Fibroblast of skin of right biceps (primary cell): ENCODE measurements around the gene ERC2.

ENCODE experiments used
- DNase-seq: peaks from one replicate; pipeline ENCODE4 v3.0.0-alpha.2; 2013

The ERC2 gene

DNA sequence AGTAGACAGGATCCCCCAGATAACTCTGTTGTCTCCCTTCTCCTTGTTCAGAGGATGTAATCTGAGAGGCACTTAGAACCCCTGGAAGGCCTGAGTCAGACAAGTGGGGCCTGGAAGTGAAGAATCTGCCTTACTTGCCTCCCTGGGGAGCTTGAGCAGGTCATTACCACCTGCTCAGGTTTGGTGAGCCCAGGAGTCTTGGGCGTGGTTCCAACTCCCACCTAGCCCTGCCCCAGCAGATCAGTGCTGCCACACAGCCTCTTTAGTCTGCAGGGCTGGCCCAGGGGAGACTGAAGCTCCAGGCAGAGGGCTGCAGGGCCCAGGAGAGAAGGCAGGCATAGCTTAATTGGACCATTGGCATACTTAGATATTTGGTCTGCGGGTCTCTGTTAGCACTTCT lies 230.0 kb downstream of the ERC2 start:
- DNase-seq: no peak

DNA sequence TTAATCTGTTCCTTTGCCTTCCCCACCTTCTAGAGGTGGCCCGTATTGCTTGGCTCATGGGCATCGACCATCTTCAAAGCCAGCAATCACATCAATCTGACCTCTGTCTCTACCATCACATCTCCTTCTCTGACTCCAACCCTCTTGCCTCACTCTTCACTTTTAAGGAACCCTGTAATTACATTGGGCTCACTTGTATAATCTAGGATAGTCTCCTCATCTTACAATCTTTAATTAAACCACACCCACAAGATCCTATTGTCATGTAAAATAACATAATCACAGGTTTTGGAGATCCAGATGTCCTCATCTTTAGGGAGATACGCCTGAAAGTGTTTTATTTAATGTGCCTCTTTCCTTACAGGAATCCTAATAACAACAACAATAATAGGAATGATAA lies 234.5 kb downstream of the ERC2 start:
- DNase-seq: no peak

- DNase-seq: no peak
These were observed 239.0 kb downstream of the ERC2 start for GRCh38 chr3:56229311-56229710.

DNA sequence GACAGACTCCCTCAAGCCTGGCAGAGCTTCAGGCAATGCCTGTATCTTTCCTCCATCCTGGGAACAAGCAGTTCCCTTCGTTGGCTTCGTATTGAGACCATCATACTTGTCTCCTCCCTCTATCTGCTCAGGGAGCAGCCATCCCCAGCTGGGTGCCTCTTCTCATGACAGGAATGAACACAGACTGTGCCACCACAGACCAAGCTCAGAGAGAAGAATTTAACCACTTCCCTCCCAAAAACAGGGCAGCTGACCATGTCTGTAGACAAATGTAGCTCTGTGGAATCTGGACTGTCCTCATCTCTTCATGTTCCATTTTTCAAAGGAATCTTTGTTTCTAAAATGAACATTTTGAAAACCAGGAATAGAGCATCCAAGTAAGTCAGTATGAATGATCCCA lies 245.4 kb downstream of the ERC2 start:
- no peak for DNase-seq

- DNase-seq: peak; percentile 50
These were observed 248.1 kb downstream of the ERC2 start for GRCh38 chr3:56219894-56220805.

DNA sequence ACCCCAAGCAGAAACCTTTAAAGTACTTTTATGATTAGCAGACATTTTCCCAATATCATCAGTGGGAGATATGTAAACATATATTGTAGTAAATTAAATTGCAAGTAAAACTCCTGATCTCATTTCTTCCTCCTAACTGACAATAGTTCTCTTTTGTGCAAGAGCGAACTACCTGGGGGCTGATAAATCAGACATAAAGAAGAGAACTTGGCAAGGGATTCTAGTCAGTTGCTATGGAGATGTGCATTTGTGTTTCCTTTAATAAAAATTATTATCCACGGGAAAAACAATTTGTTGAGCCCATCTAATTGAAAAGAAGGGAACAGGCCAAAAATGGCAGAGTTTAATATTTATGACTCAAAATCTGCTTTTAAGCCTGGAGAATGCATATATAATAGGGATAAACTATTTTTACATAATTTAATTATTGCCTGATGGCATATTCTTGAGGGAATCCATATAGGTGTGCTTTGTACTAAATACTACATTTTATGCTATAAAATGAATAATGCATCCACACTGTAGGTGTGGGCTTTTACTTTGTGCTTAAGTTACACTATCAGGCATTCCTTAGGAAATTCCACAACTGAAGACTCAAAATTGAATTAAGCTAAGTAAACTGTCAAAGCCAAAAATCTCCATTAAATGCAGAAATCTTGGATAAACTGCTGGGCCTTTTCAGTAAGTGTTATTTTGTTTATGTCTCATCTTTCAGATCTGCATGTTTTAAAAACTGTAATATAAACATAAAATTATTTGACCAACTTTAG lies 258.1 kb downstream of the ERC2 start:
- DNase-seq: no peak

DNA sequence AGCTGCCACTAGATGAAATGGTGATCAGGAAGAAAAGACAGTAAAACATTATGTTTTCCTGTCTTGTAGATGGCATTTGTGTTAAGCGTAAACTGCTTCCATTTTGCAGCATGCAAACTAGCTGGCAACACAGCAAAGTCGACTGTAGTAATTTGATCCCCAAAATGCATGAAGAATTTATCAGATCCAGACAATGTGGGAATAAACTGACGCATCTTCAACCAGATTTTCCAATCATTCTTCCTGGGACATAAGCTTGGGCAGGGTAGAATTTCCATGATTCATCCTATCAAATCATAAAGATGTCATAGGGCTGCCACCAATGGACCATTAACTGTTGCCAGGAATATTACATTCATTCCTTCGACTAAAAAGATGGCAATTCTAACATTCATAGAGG lies 260.3 kb downstream of the ERC2 start:
- DNase-seq: peak; percentile 76

DNA sequence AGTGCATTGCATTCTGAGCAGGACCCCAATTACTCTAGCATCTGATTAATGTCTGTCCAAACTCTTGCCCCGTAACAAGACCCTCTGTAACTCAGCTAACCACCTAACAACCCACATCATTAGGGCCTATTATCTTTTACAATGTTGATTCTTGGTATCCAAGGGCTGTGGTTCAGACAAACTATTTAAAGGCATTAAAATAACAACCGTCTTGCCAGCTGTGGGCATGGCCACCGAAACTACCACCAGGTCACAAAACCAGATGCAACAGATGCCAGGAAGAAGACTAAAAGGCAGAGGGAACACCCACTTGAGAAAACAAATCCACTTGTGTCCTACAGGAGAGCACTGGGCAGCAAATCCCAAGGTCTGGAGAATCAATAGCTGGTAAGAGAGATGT lies 262.9 kb downstream of the ERC2 start:
- DNase-seq: no peak

DNA sequence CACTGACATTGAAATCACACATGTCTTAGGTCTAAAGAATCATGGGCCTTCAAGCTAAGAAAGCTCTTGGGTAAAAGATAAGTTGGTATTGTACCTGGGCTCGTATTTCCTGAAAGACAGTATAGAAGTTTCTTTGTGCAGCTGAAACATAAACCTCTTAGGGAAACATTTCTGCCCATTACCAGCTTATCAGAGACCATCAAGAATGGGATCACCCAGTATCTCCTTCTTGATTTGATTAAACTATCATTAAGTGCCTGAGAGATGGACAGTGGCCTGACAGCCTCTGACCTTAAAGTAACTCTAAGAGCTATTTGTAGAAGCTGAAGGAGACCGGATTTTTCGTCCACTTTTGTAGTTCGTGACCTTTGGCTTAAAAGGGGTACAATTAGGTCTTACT lies 265.3 kb downstream of the ERC2 start:
- no peak for DNase-seq

DNA sequence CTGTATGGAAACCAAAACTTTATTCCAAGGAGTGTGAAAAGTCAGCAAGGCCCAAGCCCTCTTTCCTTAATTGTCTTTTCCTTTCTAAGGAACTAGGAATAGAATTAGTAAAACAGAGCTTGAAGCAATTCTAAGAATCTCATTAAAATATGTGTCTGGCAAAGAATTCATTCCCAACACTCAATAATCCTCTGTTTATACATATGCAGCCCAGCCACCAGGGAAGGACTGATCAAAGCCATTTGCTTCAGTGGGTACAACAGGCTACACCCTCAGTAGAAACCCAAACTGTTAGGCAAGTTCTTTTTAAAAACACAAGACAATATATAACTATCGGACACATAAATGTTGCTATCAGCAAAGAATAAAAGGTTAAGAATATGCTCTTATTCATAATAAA lies 266.9 kb downstream of the ERC2 start:
- DNase-seq: no peak

DNA sequence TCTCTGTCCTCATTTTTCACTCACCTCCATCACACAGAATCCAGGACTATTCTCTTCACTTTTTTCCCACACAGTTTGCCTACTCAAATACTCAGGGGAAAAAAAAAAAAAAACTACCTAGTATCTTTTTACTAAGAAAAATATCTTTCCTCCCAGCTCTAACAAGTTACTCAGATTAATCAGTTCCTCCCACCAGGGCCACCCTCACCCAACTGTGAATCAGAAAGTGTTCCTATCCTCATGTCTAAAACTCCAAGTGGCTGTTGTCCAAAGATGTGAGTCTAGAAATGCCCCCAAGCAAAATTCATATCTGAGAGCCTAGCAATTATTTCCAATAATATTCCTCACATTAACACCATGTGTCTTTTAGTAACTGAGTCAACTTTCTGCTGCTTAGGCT lies 268.0 kb downstream of the ERC2 start:
- no peak for DNase-seq

DNA sequence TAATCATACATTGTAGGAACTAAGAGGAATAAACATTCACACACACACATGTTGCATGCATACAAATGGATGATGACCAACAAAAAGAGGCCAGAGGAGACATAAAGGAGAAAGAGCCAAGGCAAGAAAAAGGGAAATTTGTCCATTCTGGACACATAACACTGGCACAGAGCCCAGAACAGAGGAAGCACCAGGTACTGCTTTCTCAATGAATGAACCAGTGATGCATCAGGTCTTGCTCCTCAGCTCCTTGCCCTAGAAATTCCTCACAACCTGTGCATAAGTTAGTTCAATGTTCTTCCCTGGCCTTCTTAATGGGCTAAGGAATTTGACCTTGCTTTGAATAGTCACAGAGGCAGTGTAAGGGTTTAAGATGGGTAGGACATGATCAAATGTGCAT lies 270.3 kb downstream of the ERC2 start:
- DNase-seq: no peak

GRCh38 chr3:56197259-56197965 lies 270.9 kb downstream of the ERC2 start:
- DNase-seq: no peak

DNA sequence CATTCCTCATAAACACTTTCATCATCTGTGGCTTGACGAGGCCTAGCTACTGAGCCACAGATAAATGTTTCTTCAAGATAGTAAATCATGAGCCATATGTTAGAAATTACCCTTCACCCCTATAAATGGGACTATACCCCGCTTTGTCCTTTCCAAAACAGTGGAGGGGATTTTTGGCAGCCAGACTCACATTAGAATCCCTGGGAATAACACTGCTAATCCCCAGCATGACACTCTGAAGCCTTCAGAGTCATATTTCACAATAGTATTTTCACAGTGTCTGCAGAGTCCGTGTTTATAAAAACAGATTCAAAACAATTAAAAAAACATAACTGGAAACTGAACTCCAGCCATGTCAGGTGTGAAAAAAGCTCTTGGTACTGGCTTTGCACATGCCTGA lies 271.6 kb downstream of the ERC2 start:
- no peak for DNase-seq

GRCh38 chr3:56193519-56193918 lies 274.7 kb downstream of the ERC2 start:
- DNase-seq: no peak

DNA sequence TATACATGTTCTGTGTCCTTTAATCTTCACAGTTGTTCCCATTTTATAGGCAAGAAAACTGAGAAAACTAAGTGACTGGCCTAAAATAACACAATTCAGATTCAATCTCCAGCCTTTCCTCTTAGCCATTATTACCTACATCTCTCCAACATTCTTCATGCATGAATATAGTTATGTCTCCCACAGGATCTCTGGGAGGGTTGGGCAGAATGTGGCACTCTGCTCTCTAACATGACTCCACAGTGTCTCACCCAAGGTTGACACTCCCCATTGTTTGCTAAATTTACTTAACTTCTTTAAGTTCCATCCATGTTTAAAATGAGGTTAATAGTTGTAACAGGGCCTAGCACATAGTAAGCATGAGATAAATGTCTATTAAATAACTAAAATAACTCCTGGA lies 276.3 kb downstream of the ERC2 start:
- no peak for DNase-seq

DNA sequence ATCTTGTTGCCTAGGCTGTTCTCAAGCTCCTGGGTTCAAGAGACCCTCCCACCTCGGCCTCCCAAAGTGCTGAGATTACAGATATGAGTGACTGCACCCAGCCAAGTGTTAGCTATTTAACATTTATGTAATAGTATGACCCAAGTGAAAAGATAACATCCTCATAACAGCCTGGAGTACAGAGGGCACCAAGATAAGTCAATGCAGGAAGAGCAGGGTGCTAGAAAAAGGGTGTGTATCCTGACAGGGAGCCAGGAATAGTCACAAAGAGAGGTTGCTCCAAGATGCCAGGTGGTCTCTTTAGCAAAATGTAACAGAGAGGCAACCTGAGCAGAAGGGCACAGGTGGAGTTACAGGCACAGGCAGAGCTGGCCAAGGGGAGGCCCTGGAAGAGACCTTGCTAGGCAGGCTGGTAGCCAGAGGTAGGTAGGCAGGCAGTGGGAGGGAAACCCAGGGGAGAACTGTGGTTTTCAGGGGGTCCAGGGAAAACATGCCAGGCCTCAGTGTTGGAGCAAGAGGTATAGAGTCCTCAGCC lies 277.4 kb downstream of the ERC2 start:
- no peak for DNase-seq

GRCh38 chr3:56190130-56190529 lies 278.1 kb downstream of the ERC2 start:
- DNase-seq: no peak

- no peak for DNase-seq
These were observed 278.7 kb downstream of the ERC2 start for GRCh38 chr3:56189536-56189935.

DNA sequence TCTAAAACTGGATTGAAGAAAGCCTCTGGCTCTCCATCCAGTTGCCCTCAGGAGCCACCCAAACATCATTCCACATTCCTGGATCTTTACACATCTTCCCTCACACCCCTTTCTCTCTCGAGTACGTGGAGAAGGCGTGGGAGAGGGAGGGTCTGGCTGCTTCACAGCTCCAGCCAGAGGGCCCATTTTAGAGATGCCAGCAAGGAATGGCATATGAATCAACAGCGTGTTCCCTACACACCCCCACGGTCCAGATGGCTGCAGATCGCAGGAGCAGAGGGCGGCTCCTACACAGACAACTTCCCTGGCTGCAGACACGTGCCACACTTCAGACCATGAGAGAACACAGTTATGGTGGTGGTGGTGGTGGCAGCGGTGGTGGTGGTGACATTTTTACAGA lies 280.1 kb downstream of the ERC2 start:
- DNase-seq: no peak

GRCh38 chr3:56187051-56187450 lies 281.2 kb downstream of the ERC2 start:
- no peak for DNase-seq

- no peak for DNase-seq
These were observed 282.4 kb downstream of the ERC2 start for GRCh38 chr3:56185827-56186226.

GRCh38 chr3:56183529-56183928 lies 284.7 kb downstream of the ERC2 start:
- no peak for DNase-seq
